ENCODE results near the gene KDR.

GRCh38 chr4:55121246-55121645 is 4.1 kb downstream of the KDR start:
- TF ChIP-seq POLR2A (IDR thresholded peaks at IDR 0.05) (no peak), CTCF (IDR thresholded peaks at IDR 0.05 in 4 of 5, conservative IDR thresholded peaks at IDR 0.05 in 1 of 5) (no peak)

Data from gastrocnemius medialis (tissue), 4 donors.